ENCODE data around the gene EFNA1.

EFNA1 gene

GRCh38 chr1:155172732-155173477 is 45.2 kb downstream of the EFNA1 start, which contains the start of gene KRTCAP2:
Gene KRTCAP2, minus strand, starts transcription at chr1:155173304. Its CDS starts 80 bp downstream, at chr1:155173224.
- DNase-seq: peak; percentile 56 to 98 (median 90)

- DNase-seq: peak in 50 of 58 donors; percentile 34 to 83 (median 59)
These were observed 46.0 kb downstream of the EFNA1 start, which contains the start of gene TRIM46 for GRCh38 chr1:155173478-155174323. Gene TRIM46, plus strand, starts transcription at chr1:155173849. Its CDS starts 118 bp downstream, at chr1:155173967.

- peak in 32 of 58 donors; percentile 21 to 71 (median 47) for DNase-seq
These were observed 46.9 kb downstream of the EFNA1 start for GRCh38 chr1:155174324-155175280.

- DNase-seq: peak in 1 of 58 donors; percentile 42
These were observed 47.7 kb downstream of the EFNA1 start for GRCh38 chr1:155175281-155175926.

- peak in 2 of 58 donors; percentile 23 to 29 for DNase-seq
These were observed 48.3 kb downstream of the EFNA1 start for GRCh38 chr1:155175927-155176371.

- DNase-seq: peak in 53 of 58 donors; percentile 31 to 93 (median 70)
These were observed 48.9 kb downstream of the EFNA1 start for GRCh38 chr1:155176544-155177071.

- no peak for DNase-seq
These were observed 49.7 kb downstream of the EFNA1 start for GRCh38 chr1:155177192-155177917.

- DNase-seq: no peak
These were observed 50.2 kb downstream of the EFNA1 start for GRCh38 chr1:155177918-155178281.

- no peak for DNase-seq
These were observed 50.9 kb downstream of the EFNA1 start for GRCh38 chr1:155178441-155179111.

GRCh38 chr1:155179112-155180031 is 51.7 kb downstream of the EFNA1 start:
- DNase-seq: no peak

- DNase-seq: no peak
These were observed 53.8 kb downstream of the EFNA1 start for GRCh38 chr1:155181371-155182051.

GRCh38 chr1:155182052-155182550 is 54.4 kb downstream of the EFNA1 start:
- DNase-seq: no peak

- DNase-seq: no peak
These were observed 56.1 kb downstream of the EFNA1 start for GRCh38 chr1:155183775-155184221.

GRCh38 chr1:155184351-155184811 is 56.7 kb downstream of the EFNA1 start:
- DNase-seq: no peak

Data from anterior cingulate cortex (tissue), 58 donors.